Stimulated activated CD8-positive, alpha-beta memory T cell treated with anti-CD3 and anti-CD28 coated beads, Interleukin-7, amount 100 ng/mL, for 48 hours (primary cell): ENCODE results near the gene CTIF.

Experiments
- DNase-seq, 2 donors: peaks; one replicate each; pipeline ENCODE4 v3.0.0-alpha.2; 2020; ENCODE audit warnings: low read depth in 1 of 2; ENCODE audit errors: extremely low read depth in 1 of 2

CTIF gene

GRCh38 chr18:48742304-48742703 lies 203.5 kb downstream of the CTIF start:
- DNase-seq: no peak

- no peak for DNase-seq
Measured at GRCh38 chr18:48742706-48743475, 204.1 kb downstream of the CTIF start.

GRCh38 chr18:48743886-48744285 lies 205.1 kb downstream of the CTIF start:
- DNase-seq: no peak

GRCh38 chr18:48745293-48745692 lies 206.5 kb downstream of the CTIF start:
- no peak for DNase-seq

- DNase-seq: no peak
Measured at GRCh38 chr18:48749768-48750167, 210.9 kb downstream of the CTIF start.

GRCh38 chr18:48750485-48751175 lies 211.8 kb downstream of the CTIF start:
- DNase-seq: no peak

GRCh38 chr18:48751727-48752468 lies 213.1 kb downstream of the CTIF start:
- DNase-seq: no peak

- no peak for DNase-seq
Measured at GRCh38 chr18:48752478-48752877, 213.6 kb downstream of the CTIF start.

GRCh38 chr18:48752928-48753327 lies 214.1 kb downstream of the CTIF start:
- no peak for DNase-seq

- DNase-seq: no peak
Measured at GRCh38 chr18:48753691-48754090, 214.9 kb downstream of the CTIF start.

- no peak for DNase-seq
Measured at GRCh38 chr18:48754559-48754958, 215.7 kb downstream of the CTIF start.

- no peak for DNase-seq
Measured at GRCh38 chr18:48754993-48755473, 216.2 kb downstream of the CTIF start.

- no peak for DNase-seq
Measured at GRCh38 chr18:48756511-48757226, 217.8 kb downstream of the CTIF start.

GRCh38 chr18:48757367-48757766 lies 218.5 kb downstream of the CTIF start:
- no peak for DNase-seq

GRCh38 chr18:48757906-48758305 lies 219.1 kb downstream of the CTIF start:
- DNase-seq: no peak

- no peak for DNase-seq
Measured at GRCh38 chr18:48761582-48761981, 222.8 kb downstream of the CTIF start.

- DNase-seq: no peak
Measured at GRCh38 chr18:48762022-48762421, 223.2 kb downstream of the CTIF start.

- DNase-seq: no peak
Measured at GRCh38 chr18:48762836-48763718, 224.2 kb downstream of the CTIF start.

GRCh38 chr18:48763719-48764100 lies 224.9 kb downstream of the CTIF start:
- no peak for DNase-seq

- no peak for DNase-seq
Measured at GRCh38 chr18:48765053-48765452, 226.2 kb downstream of the CTIF start.
